Measurements from ENCODE around the gene CCDC92.

The CCDC92 gene

DNA sequence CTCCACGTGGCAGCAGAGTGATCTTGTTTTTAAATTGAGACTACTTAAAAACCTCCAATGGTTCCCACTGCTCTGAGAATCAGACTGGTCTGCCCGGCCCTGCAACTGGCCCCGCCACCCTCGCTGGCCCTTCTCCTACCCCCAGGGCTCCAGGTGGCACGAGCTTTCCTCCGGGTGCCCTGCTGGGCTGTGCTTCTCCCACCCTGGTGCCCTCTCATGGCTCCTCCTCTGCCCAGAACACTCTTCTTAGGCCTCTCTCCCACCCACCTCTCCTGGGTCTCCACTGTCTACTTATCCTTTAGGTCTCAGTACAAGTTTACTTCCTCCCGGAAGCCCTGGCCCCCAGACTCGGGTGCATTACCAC, 26.5 kb downstream of the CCDC92 start:
- no peak overlapping the region for H3K4me3 ChIP-seq (ENCODE audit: low read depth, low read length)
- no peak for DNase-seq (ENCODE audit: low read depth)
- TF ChIP-seq, protein P1, sequence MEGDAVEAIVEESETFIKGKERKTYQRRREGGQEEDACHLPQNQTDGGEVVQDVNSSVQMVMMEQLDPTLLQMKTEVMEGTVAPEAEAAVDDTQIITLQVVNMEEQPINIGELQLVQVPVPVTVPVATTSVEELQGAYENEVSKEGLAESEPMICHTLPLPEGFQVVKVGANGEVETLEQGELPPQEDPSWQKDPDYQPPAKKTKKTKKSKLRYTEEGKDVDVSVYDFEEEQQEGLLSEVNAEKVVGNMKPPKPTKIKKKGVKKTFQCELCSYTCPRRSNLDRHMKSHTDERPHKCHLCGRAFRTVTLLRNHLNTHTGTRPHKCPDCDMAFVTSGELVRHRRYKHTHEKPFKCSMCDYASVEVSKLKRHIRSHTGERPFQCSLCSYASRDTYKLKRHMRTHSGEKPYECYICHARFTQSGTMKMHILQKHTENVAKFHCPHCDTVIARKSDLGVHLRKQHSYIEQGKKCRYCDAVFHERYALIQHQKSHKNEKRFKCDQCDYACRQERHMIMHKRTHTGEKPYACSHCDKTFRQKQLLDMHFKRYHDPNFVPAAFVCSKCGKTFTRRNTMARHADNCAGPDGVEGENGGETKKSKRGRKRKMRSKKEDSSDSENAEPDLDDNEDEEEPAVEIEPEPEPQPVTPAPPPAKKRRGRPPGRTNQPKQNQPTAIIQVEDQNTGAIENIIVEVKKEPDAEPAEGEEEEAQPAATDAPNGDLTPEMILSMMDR (conservative IDR thresholded peaks at IDR 0.05; ENCODE audit: low read depth, low read length), result no peak

DNA sequence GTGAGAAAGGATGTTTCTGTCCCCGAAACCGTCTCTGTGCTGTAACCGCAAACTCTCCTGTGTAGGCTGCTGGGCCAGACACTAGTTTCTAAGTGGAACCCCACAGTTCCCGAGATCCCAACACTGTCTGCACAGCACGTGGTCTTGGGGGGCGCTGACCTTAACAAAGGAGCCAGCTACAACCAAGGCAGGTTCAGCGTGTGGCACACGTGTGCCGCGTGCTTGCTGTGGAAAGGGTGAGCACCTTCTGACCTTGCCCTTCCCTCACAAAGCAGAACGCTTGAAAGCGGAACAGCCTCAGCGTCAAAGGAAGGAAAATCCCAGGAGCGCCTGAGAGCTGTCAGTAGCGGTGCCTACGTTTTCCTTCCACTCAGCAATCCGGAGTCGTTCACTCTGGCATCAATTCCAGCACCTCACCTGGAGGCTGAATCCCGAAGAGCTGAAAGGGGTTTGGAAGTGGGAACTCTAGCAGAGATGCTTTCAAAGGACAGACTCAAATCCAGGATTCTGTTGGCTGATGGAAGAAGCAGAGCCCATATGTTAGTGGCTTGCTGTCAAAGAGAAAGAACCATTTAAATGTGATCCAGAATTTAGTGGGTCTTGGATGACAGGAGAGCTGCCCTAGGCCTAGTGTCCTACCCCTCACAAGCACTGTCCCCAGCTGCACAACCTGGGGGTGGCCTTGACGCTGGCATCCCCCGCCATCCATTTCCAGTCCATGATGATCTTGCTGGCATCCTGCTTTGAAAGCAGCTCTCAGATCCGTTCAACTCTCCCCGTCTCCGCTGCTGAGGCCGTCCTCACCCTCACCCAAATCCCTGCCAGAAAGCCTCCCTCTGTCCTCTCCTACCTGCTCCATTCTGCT, 27.1 kb downstream of the CCDC92 start:
- TF ChIP-seq, protein P1 (conservative IDR thresholded peaks at IDR 0.05; ENCODE audit: low read depth, low read length), result no peak
- no peak for DNase-seq (ENCODE audit: low read depth)
- no peak overlapping the region for H3K4me3 ChIP-seq (ENCODE audit: low read depth, low read length)

DNA sequence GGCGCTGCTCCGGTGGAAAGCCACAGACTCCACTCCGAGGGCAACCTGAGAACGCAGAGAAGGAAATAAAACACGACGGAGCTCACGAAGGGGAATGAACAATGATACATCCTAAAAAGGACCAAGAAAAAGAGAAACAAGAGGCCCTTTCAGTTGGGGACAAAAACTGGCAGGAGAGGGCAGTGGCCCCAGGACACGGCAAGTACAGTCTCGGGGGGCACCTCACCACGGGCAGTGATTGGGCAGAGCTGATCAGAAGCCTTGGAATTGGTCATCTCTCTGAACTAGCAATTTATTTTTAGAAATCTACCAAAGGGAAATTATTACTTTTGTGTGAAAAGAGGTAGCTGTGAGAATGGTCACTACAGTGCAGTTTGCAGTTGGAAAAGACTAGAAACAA, 27.9 kb downstream of the CCDC92 start:
- DNase-seq (ENCODE audit: low read depth), result no peak
- TF ChIP-seq, protein P1 (conservative IDR thresholded peaks at IDR 0.05; ENCODE audit: low read depth, low read length), result no peak

DNA sequence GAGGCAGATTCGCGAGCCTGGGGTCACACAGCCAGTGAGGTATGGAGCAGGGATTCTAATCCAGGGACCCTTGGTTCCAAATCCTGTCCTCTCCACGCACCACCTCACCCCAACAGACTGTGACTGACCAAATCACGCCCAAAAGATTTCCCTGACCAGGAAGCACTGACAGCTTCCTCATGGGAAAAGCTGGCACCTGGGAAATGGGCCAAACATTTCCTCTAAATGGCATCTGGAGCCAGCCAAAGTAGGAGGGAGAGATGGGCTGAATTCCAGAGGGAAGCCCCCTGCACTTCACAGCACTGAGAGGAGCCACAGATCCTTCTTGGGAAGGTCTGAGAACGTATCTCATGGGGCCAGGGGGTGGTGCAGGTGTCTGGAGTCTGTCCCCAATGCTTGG, 28.8 kb downstream of the CCDC92 start:
- TF ChIP-seq, protein P1 (conservative IDR thresholded peaks at IDR 0.05; ENCODE audit: low read depth, low read length), result no peak
- no peak overlapping the region for H3K4me3 ChIP-seq (ENCODE audit: low read depth, low read length)
- DNase-seq (ENCODE audit: low read depth), result no peak

More for the DNA sequence above, 27.9 kb downstream of the CCDC92 start:
- H3K4me3 ChIP-seq (ENCODE audit: low read depth, low read length), result no peak overlapping the region

DNA sequence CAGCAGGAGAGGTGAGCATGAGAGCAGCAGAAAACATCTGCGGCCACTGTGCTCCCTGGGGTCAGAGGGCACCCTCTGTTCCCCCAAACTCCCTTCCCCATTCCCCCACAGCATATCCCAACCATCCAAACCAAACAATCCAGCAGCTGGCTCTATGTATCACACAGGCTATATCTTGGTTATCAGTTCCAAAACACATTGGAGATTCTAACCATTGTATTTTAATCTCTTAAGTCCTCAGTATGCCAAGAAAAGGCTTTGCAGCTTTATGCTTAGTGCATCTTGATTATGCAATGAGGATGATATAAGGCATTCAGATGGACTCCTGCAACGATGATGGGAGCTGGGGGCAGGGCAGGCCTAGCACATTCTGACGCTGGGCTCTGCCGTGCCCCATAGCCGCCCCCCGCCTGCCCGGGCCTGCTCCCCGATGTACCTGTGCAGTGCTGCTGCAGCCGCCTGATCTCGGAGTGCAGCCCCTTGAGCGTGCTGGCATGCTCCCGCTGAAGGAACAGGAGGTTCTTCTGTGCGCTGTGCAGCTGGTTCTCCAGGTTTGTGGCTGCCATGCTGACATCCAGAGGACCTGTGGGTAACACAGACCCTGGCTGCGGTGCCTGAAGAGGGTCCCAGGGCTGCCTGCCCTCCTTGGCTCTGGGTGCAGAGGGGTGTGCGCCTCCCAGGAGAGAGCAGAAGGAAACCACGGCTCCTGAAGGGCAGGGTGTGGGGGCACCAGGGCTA, 29.6 kb downstream of the CCDC92 start:
- H3K4me3 ChIP-seq (ENCODE audit: low read depth, low read length), result no peak overlapping the region
- TF ChIP-seq, protein P1 (conservative IDR thresholded peaks at IDR 0.05; ENCODE audit: low read depth, low read length), result no peak
- peak; percentile 48 for DNase-seq (ENCODE audit: low read depth)

DNA sequence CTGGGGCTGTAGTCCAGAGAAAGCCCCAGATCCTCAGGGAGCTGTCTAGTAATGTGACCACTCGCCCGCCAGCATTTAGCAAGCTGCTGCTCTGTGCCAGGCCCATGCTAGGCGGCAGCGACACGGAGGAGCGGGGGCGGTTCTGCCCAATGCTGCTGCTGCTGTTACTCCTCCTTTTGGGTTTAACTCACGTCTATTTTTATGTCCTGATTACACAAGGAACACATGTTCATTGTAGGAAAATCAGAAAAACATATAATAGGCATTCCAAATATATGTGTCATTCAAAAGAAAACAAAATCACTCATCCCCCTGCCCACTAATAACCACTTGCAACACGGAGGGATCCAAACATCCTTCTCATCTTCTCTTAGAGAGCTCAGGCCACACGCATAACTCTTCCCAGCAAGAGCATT, 30.4 kb downstream of the CCDC92 start:
- TF ChIP-seq, protein P1 (conservative IDR thresholded peaks at IDR 0.05; ENCODE audit: low read depth, low read length), result no peak
- H3K4me3 ChIP-seq (ENCODE audit: low read depth, low read length), result no peak overlapping the region
- DNase-seq (ENCODE audit: low read depth), result peak; percentile 80

All from choroid plexus epithelial cell (primary cell).